Measurements from ENCODE around the gene PLOD3. TPM values are rescaled to one million over a fixed set of nuclear protein-coding genes. Genes with fewer than 3 reads are reported as not detected.
A peak's percentile ranks its signal among the peaks of the same experiment; 100 is the strongest.

Gene PLOD3
- total and polyA plus RNA-seq, 9 of the 15 experiments (the other 6 are each of a cell fraction or from before 2014, with no cell fraction given) = 2.8 to 101 (median 30.9) TPM

GRCh38 chr7:101265622-101266516, 48.5 kb upstream of the PLOD3 start (continued):
- TF ChIP-seq E2F1 (CRISPR knock-in tag; IDR thresholded peaks at IDR 0.05) (no peak), ZNF766 (CRISPR knock-in tag; conservative IDR thresholded peaks at IDR 0.05) (0 out of 2 replicates have a peak, but pooled peaks have one; percentile 42), TAF1 (IDR thresholded peaks at IDR 0.05; ENCODE audit: control insufficient read depth, extremely low read depth, insufficient read depth, low read length, severe bottlenecking) (no peak), ZBTB9 (CRISPR knock-in tag; IDR thresholded peaks at IDR 0.05) (no peak), ZNF212 (CRISPR knock-in tag; IDR thresholded peaks at IDR 0.05) (no peak), NFYB (IDR thresholded peaks at IDR 0.05; ENCODE audit: extremely low read depth, insufficient read length) (no peak), AFF4 (CRISPR knock-in tag; IDR thresholded peaks at IDR 0.05) (no peak), XRCC3 (IDR thresholded peaks at IDR 0.05) (no peak), ZNF398 (CRISPR knock-in tag; IDR thresholded peaks at IDR 0.05) (no peak), PURB (CRISPR knock-in tag; IDR thresholded peaks at IDR 0.05; ENCODE audit: low read depth) (no peak), E2F3 (CRISPR knock-in tag; IDR thresholded peaks at IDR 0.05) (no peak), NFIC (IDR thresholded peaks at IDR 0.05) (peak; percentile 83), STAT6 (CRISPR knock-in tag; IDR thresholded peaks at IDR 0.05) (no peak), ZNF324 (CRISPR knock-in tag; IDR thresholded peaks at IDR 0.05) (no peak), KAT7 (CRISPR knock-in tag; IDR thresholded peaks at IDR 0.05; ENCODE audit: borderline replicate concordance) (no peak)

All from K562 (cell line).